Measurements from ENCODE around the gene ZNF219. TPM values are rescaled to one million over a fixed set of nuclear protein-coding genes. Genes with fewer than 3 reads are reported as not detected.

The ZNF219 gene
- total RNA-seq, 1 experiment from 2014 or later = 19.9 TPM

DNA sequence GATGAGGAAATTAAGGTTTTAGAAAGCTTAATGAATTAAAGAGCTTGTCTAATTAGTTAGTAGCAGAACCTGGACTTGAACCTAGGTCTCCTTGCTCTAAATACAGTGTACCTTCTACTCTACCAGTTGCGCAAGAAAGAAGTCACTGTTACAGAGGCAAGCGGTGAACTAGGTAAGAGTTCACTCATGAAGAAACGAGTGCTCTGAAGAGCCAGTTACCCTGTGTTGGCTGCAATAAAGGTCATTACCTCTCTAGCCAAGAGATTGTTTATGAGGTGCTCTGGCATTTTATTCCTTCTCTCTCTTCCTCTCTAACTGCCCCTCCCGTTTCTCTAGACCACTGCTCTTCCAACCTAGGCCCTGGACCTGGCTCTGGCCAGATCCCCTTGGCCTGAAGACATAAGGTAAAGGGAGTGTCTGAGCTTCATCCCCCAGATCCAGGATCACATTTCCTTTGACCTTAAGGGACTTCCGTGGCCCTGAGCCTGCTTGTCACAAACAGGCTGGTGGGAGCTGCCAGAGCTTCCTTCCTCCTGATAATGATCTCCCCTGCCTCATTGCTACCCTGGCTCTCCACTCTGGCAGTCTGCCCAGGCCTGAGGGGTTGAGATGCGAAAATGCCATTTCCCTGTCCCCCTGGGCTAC is 54.4 kb downstream of the ZNF219 start:
- POLR2A ChIA-PET = no interaction called here
- no peaks in the 10 kb centered on the region for H3K4me1 ChIP-seq (ENCODE audit: control insufficient read depth, insufficient read depth, low read length)
- no peak overlapping the region for H3K4me3 ChIP-seq (ENCODE audit: low read depth in 2 of 2, low read length in 2 of 2)
- no peaks in the 10 kb centered on the region for H3K36me3 ChIP-seq (ENCODE audit: control insufficient read depth, insufficient read depth, low read length)
- CTCF ChIA-PET = interaction anchor here (0.5 to 1.2 kb wide), 4 partner anchors 29 to 171 kb away, joined by 4 to 5 read pairs (median 5); no protein-coding TSS in a partner anchor
- TF ChIP-seq, protein P1, sequence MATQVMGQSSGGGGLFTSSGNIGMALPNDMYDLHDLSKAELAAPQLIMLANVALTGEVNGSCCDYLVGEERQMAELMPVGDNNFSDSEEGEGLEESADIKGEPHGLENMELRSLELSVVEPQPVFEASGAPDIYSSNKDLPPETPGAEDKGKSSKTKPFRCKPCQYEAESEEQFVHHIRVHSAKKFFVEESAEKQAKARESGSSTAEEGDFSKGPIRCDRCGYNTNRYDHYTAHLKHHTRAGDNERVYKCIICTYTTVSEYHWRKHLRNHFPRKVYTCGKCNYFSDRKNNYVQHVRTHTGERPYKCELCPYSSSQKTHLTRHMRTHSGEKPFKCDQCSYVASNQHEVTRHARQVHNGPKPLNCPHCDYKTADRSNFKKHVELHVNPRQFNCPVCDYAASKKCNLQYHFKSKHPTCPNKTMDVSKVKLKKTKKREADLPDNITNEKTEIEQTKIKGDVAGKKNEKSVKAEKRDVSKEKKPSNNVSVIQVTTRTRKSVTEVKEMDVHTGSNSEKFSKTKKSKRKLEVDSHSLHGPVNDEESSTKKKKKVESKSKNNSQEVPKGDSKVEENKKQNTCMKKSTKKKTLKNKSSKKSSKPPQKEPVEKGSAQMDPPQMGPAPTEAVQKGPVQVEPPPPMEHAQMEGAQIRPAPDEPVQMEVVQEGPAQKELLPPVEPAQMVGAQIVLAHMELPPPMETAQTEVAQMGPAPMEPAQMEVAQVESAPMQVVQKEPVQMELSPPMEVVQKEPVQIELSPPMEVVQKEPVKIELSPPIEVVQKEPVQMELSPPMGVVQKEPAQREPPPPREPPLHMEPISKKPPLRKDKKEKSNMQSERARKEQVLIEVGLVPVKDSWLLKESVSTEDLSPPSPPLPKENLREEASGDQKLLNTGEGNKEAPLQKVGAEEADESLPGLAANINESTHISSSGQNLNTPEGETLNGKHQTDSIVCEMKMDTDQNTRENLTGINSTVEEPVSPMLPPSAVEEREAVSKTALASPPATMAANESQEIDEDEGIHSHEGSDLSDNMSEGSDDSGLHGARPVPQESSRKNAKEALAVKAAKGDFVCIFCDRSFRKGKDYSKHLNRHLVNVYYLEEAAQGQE (IDR thresholded peaks at IDR 0.05; ENCODE audit: insufficient read depth in 1 of 2, low read depth in 2 of 2, low read length in 1 of 2) = no peak
- TF ChIP-seq, protein P2, sequence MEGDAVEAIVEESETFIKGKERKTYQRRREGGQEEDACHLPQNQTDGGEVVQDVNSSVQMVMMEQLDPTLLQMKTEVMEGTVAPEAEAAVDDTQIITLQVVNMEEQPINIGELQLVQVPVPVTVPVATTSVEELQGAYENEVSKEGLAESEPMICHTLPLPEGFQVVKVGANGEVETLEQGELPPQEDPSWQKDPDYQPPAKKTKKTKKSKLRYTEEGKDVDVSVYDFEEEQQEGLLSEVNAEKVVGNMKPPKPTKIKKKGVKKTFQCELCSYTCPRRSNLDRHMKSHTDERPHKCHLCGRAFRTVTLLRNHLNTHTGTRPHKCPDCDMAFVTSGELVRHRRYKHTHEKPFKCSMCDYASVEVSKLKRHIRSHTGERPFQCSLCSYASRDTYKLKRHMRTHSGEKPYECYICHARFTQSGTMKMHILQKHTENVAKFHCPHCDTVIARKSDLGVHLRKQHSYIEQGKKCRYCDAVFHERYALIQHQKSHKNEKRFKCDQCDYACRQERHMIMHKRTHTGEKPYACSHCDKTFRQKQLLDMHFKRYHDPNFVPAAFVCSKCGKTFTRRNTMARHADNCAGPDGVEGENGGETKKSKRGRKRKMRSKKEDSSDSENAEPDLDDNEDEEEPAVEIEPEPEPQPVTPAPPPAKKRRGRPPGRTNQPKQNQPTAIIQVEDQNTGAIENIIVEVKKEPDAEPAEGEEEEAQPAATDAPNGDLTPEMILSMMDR (IDR thresholded peaks at IDR 0.05) = no peak
- TF ChIP-seq TCF7L2 (IDR thresholded peaks at IDR 0.05; ENCODE audit: low read depth, low read length) = no peak
- TF ChIP-seq SIN3A (IDR thresholded peaks at IDR 0.05; ENCODE audit: borderline replicate concordance, insufficient read depth, low read depth, low read length) = no peak
- no peak for TF ChIP-seq POLR2AphosphoS5 (IDR thresholded peaks at IDR 0.05; ENCODE audit: low read depth, low read length)
- in situ Hi-C loops (cut with HindIII; ENCODE audit: low pct_unique_long_range_greater_than_20kb, low sequenced_read_pairs) (no loop called here), intact Hi-C loops (cut with micrococcal nuclease; ENCODE audit: unreplicated experiment) (no loop called here)
- no peak for ATAC-seq
- H3K27me3 ChIP-seq (ENCODE audit: control insufficient read depth, insufficient read depth, low read length) = peaks cover 2% of the 10 kb centered on the region; the same call in 1 of the 2 replicates
- H3K9me3 ChIP-seq (ENCODE audit: control insufficient read depth, insufficient read depth, low read depth, low read length) = no peaks in the 10 kb centered on the region
- no peak for DNase-seq (ENCODE audit: low read depth, low spot score)
- H3K27ac ChIP-seq (ENCODE audit: low read length) = no peak overlapping the region
- BruUV-seq (replicated peaks) = no TSS peak

DNA sequence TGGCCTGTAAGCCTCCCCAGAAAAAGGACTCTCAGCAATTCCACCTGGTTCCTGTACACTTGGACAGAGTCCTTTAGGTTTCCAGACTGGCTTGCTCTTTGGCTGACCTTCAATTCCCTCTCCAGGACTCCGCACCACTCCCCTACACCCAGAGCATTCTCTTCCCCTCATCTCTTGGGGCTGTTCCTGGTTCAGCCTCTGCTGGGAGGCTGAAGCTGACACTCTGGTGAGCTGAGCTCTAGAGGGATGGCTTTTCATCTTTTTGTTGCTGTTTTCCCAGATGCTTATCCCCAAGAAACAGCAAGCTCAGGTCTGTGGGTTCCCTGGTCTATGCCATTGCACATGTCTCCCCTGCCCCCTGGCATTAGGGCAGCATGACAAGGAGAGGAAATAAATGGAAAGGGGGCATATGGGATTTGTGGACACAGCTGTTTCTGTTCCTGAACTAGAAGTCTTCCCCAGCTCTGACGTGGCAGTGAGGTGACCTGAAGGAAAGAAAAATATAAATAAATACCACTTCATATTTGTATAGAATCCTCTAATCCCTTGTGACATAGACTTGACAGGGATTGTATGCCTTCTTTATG is 55.0 kb downstream of the ZNF219 start:
- no TSS peak for BruUV-seq (replicated peaks)
- in situ Hi-C loops (cut with HindIII; ENCODE audit: low pct_unique_long_range_greater_than_20kb, low sequenced_read_pairs) = no loop called here
- ATAC-seq (no peak), DNase-seq (ENCODE audit: low read depth, low spot score) (no peak)
- no peak overlapping the region for H3K4me3 ChIP-seq (ENCODE audit: low read depth in 2 of 2, low read length in 2 of 2)
- no peaks in the 10 kb centered on the region for H3K36me3 ChIP-seq (ENCODE audit: control insufficient read depth, insufficient read depth, low read length)
- intact Hi-C loops (cut with micrococcal nuclease; ENCODE audit: unreplicated experiment) = no loop called here
- H3K4me1 ChIP-seq (ENCODE audit: control insufficient read depth, insufficient read depth, low read length) = no peaks in the 10 kb centered on the region
- peaks cover 2% of the 10 kb centered on the region for H3K27me3 ChIP-seq (ENCODE audit: control insufficient read depth, insufficient read depth, low read length)
- H3K27ac ChIP-seq (ENCODE audit: low read length) = no peak overlapping the region
- POLR2A ChIA-PET = no interaction called here
- no peaks in the 10 kb centered on the region for H3K9me3 ChIP-seq (ENCODE audit: control insufficient read depth, insufficient read depth, low read depth, low read length)
- no peak for TF ChIP-seq SIN3A (IDR thresholded peaks at IDR 0.05; ENCODE audit: borderline replicate concordance, insufficient read depth, low read depth, low read length)
- no peak for TF ChIP-seq POLR2AphosphoS5 (IDR thresholded peaks at IDR 0.05; ENCODE audit: low read depth, low read length)
- TF ChIP-seq, protein P1 (IDR thresholded peaks at IDR 0.05; ENCODE audit: insufficient read depth in 1 of 2, low read depth in 2 of 2, low read length in 1 of 2) = no peak
- TF ChIP-seq TCF7L2 (IDR thresholded peaks at IDR 0.05; ENCODE audit: low read depth, low read length) = no peak
- TF ChIP-seq, protein P2 (IDR thresholded peaks at IDR 0.05) = no peak
- CTCF ChIA-PET = interaction anchor here (0.5 to 1.2 kb wide), 3 partner anchors 29 to 171 kb away, joined by 4 to 5 read pairs (median 5); no protein-coding TSS in a partner anchor

All from Panc1 (cell line).